ENCODE data around the gene TMEM98.
"Not testable (repeated sequence)": the region's sequence is repeated elsewhere in the genome, so short reads cannot be mapped to it uniquely, and the experiment has no call there.

TMEM98 gene

GRCh38 chr17:32985050-32985756 is 57.2 kb downstream of the TMEM98 start:
- ATAC-seq (no peak), DNase-seq (no peak)

- ATAC-seq, result not testable (repeated sequence)
These were observed 59.5 kb downstream of the TMEM98 start for GRCh38 chr17:32987453-32987805.

GRCh38 chr17:32987868-32988267 is 59.9 kb downstream of the TMEM98 start:
- ATAC-seq, DNase-seq: not testable (repeated sequence)

More at GRCh38 chr17:32987453-32987805, 59.5 kb downstream of the TMEM98 start:
- DNase-seq, result not testable (repeated sequence)

- no peak for DNase-seq
- ATAC-seq, result no peak
These were observed 60.6 kb downstream of the TMEM98 start for GRCh38 chr17:32988481-32989101.

- ATAC-seq (no peak), DNase-seq (no peak)
These were observed 64.5 kb downstream of the TMEM98 start for GRCh38 chr17:32992321-32993033.

- no peak for ATAC-seq
- DNase-seq, result no peak
These were observed 66.0 kb downstream of the TMEM98 start for GRCh38 chr17:32993977-32994376.
